Lung (tissue), 16 donors: ENCODE measurements around the gene FOLR2. TPM values are rescaled to one million over a fixed set of nuclear protein-coding genes. Genes with fewer than 3 reads are reported as not detected.
A peak's percentile ranks its signal among the peaks of the same experiment; 100 is the strongest.
"Not testable (repeated sequence)": the region's sequence is repeated elsewhere in the genome, so short reads cannot be mapped to it uniquely, and the experiment has no call there.

Experiments used
- ATAC-seq: fragments of 200-7000 bp; cut with Tn5 transposase; one replicate; pipeline ENCODE4 v1.9.1; 2020; ENCODE audit warnings: moderate number of reproducible peaks; ENCODE audit not compliant: insufficient read depth, low FRiP score
- DNase-seq, 3 donors: peaks; one replicate each; pipeline ENCODE4 v3.0.0-alpha.2; 2013 to 2017
- H3K27ac ChIP-seq, 2 donors: one replicate each; pipeline ENCODE4 v1.5.1; 2013; ENCODE audit warnings: mild to moderate bottlenecking in 2 of 2, moderate library complexity in 2 of 2, control low read depth in 1 of 2, inconsistent platforms in 1 of 2, low read depth in 1 of 2, low read length in 1 of 2
- H3K27me3 ChIP-seq, 3 donors: one replicate each; pipeline ENCODE4 v1.5.1; 2013; ENCODE audit warnings: low read length in 2 of 3; ENCODE audit not compliant: control insufficient read depth in 3 of 3, insufficient read depth in 3 of 3
- H3K36me3 ChIP-seq, 4 donors: one replicate each; pipeline ENCODE4 v1.5.1; 2013; ENCODE audit warnings: low read length in 4 of 4, mild to moderate bottlenecking in 1 of 4, moderate library complexity in 1 of 4; ENCODE audit not compliant: control insufficient read depth in 4 of 4, insufficient read depth in 4 of 4
- H3K4me1 ChIP-seq, 5 donors: one replicate each; pipeline ENCODE4 v1.5.1; 2013; ENCODE audit warnings: low read length in 5 of 5, mild to moderate bottlenecking in 2 of 5, moderate library complexity in 1 of 5; ENCODE audit not compliant: control insufficient read depth in 5 of 5, insufficient read depth in 5 of 5
- H3K4me3 ChIP-seq: one replicate; pipeline ENCODE4 v1.5.1; 2013; ENCODE audit warnings: mild to moderate bottlenecking, control low read depth, moderate library complexity
- H3K9ac ChIP-seq, 2 donors: one replicate each; pipeline ENCODE4 v1.5.1; 2013; ENCODE audit warnings: low read length in 2 of 2, control low read depth in 1 of 2; ENCODE audit not compliant: insufficient read depth in 1 of 2
- H3K9me3 ChIP-seq, 4 donors: one replicate each; pipeline ENCODE4 v1.5.1; 2013; ENCODE audit warnings: low read length in 3 of 4, mild to moderate bottlenecking in 1 of 4, moderate library complexity in 1 of 4; ENCODE audit not compliant: control insufficient read depth in 4 of 4, insufficient read depth in 3 of 4
- CTCF ChIP-seq: IDR thresholded peaks from 2 replicates; pipeline ENCODE4 v1.5.1; 2012; ENCODE audit warnings: mild to moderate bottlenecking; ENCODE audit errors: control extremely low read depth, extremely low read depth
- WGBS, 2 donors: extraction: QIAGEN DNeasy Blood & Tissue Kit; methylation state at CpG; one replicate each; pipeline ENCODE4 v1.1.7; 2013; 5-methylcytosine and 5-hydroxymethylcytosine counted together
- long read RNA-seq, 5 donors: transcript quantifications; one replicate each; lab custom pipeline, GENCODE V29; 2026
- polyA plus RNA-seq, 2 donors: library from polyadenylated mRNA; stranded (reverse); fragments of 200-250 nt; gene quantifications; one replicate each; pipeline ENCODE4 v1.2.1, GENCODE V29; 2013
- total RNA-seq, 2 donors: library from RNA; depleted of rRNA in 1 of 2; stranded (reverse); fragments of >200 nt in 1 of 2; gene quantifications; one replicate each; pipeline ENCODE4 v1.2.1, GENCODE V29; 2014 to 2021
- donor health status: control.
- donor health status: control.
- donor health status: Bipolar disorder and iron deficiency.
- donor health status: healthy.
- donor health status: DM: yes; HTN: yes; CAD: no.

FOLR2 gene
- 10 to 100 TPM in 1 of 2 donors, 1 to 10 TPM in 1; 9.3 to 19.7 TPM for total RNA-seq
- 10 to 100 TPM in 1 of 2 donors, 1 to 10 TPM in 1; 3.2 to 11.2 TPM for polyA plus RNA-seq
- long read RNA-seq, donor 1, transcript FOLR2-201 (5 exons, 1,138 nt), result major isoform, 10 of 11 reads
- long read RNA-seq, donor 1, partial matches to known transcripts, result 0 of 11 reads
- long read RNA-seq, donor 1, other reads (novel, unspliced or antisense), result 0 of 11 reads
- long read RNA-seq, donor 2, transcript FOLR2-201 (5 exons, 1,138 nt), result major isoform, 5 of 5 reads
- long read RNA-seq, donor 2, partial matches to known transcripts, result 0 of 5 reads
- long read RNA-seq, donor 2, other reads (novel, unspliced or antisense), result 0 of 5 reads
- long read RNA-seq, donor 3, transcript FOLR2-201 (5 exons, 1,138 nt), result major isoform, 5 of 6 reads
- long read RNA-seq, donor 3, partial matches to known transcripts, result 0 of 6 reads
- long read RNA-seq, donor 3, other reads (novel, unspliced or antisense), result 0 of 6 reads
- long read RNA-seq, donor 4, partial matches to known transcripts, result 0 of 2 reads
- long read RNA-seq, donor 4, other reads (novel, unspliced or antisense), result 0 of 2 reads
- long read RNA-seq, donor 5, transcript FOLR2-201 (5 exons, 1,138 nt), result major isoform, 6 of 12 reads
- long read RNA-seq, donor 5, partial matches to known transcripts, result 5 of 12 reads
- long read RNA-seq, donor 5, other reads (novel, unspliced or antisense), result 0 of 12 reads

DNA sequence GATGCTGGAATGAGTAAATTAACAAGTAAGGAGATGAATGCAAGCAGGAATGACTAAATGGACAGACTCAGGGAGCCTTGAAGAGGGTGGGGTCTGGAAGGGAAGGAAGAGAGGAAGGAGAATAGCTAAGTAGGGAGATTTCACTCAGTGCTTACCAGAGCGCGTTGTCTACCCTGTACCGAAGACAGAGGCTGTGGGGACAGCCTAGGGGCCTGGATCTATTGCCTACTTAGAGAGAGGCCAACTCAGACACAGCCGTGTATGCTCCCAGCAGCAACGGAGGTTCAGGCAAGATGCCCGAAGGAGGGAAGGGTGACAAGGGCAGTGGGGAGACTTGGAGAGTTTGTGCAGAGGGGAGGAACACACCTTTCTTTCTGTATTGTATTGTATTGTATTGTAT, at the start of gene FOLR2:
FOLR2 (plus strand) TSS at position 157 of the 400 bp plus-strand sequence. CDS start 1,791 bp downstream, outside the sequence.
- H3K9me3 ChIP-seq, result no peaks in the 10 kb centered on the region
- peaks cover 0 to 4% (median 0%) of the 10 kb centered on the region in 5 donors for H3K4me1 ChIP-seq
- H3K9ac ChIP-seq, result no peak within 1 kb of the TSS
- TF ChIP-seq CTCF, result no peak
- H3K4me3 ChIP-seq, result no peak within 1 kb of the TSS
- WGBS, 2 donors, result 78 to 88% methylated on average over 6 of the region's 6 CpGs
- ATAC-seq (no peak), DNase-seq (no peak)
- no peak within 1 kb of the TSS for H3K27ac ChIP-seq
- H3K27me3 ChIP-seq, result no peaks in the 10 kb centered on the region
- no peaks in the 10 kb centered on the region for H3K36me3 ChIP-seq

GRCh38 chr11:72169046-72169555, 47.5 kb upstream of the FOLR2 start:
- H3K4me1 ChIP-seq, H3K9ac ChIP-seq, H3K4me3 ChIP-seq, DNase-seq, H3K9me3 ChIP-seq, ATAC-seq, H3K36me3 ChIP-seq, H3K27me3 ChIP-seq: not testable (repeated sequence)
- 85 to 89% methylated on average over 5 of the region's 5 CpGs for WGBS, 2 donors
- H3K27ac ChIP-seq, result peak overlapping the region in 1 of 2 donors; percentile 22

DNA sequence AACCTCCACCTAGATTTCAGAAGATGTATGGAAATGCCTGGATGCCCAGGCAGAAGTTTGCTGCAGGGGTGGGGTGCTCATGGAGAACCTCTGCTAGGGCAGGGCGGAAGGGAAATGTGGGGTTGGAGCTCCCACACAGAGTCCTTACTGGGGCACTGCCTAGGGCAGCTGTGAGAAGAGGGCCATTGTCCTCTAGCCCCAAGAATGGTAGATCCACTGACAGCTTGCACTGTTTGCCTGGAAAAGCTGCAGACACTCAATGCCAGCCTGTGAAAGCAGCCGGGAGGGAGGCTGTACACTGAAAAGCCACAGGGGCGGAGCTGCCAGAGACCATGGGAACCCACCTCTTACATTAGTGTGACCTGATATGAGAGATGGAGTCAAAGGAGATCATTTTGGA, 46.8 kb upstream of the FOLR2 start:
- H3K27me3 ChIP-seq, H3K9ac ChIP-seq, ATAC-seq: not testable (repeated sequence)

DNA sequence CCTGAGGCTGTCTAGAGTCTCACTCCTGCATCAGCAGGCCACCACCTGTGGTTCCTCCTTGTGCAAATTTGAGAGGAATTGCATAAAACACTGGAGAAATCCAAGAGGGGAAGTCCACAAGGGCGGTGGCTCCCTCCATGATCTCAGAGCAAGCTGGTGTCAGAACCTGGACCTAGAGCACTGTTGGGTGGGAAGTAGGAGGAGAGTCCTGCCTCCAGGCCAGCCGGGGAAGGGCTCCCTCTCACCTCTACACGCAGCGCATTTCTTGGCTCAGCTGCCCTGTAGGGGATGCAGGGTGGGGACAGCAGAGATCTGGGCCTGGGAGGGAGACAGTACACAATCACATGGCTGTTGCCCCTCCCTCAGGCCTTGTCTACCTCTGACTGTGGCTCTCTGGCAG, 44.6 kb upstream of the FOLR2 start:
- DNase-seq, H3K27me3 ChIP-seq, H3K27ac ChIP-seq, H3K4me1 ChIP-seq, H3K4me3 ChIP-seq, H3K9ac ChIP-seq, H3K36me3 ChIP-seq, H3K9me3 ChIP-seq: not testable (repeated sequence)
- ATAC-seq, result peak; percentile 34
- 66 to 81% methylated on average over 4 of the region's 4 CpGs for WGBS, 2 donors

More for the DNA sequence above, 46.8 kb upstream of the FOLR2 start:
- not testable (repeated sequence) for H3K4me3 ChIP-seq, H3K9me3 ChIP-seq, H3K4me1 ChIP-seq, H3K27ac ChIP-seq, DNase-seq, H3K36me3 ChIP-seq
- 77 to 83% methylated on average over 3 of the region's 3 CpGs for WGBS, 2 donors
